ENCODE data around the gene DENND5A. TPM values are rescaled to one million over a fixed set of nuclear protein-coding genes. Genes with fewer than 3 reads are reported as not detected.
"Not testable (repeated sequence)": the region's sequence is repeated elsewhere in the genome, so short reads cannot be mapped to it uniquely, and the experiment has no call there.

DENND5A gene
- total RNA-seq, 4 donors from 2014 or later = 29.1 to 33.1 (median 31.5) TPM

DNA sequence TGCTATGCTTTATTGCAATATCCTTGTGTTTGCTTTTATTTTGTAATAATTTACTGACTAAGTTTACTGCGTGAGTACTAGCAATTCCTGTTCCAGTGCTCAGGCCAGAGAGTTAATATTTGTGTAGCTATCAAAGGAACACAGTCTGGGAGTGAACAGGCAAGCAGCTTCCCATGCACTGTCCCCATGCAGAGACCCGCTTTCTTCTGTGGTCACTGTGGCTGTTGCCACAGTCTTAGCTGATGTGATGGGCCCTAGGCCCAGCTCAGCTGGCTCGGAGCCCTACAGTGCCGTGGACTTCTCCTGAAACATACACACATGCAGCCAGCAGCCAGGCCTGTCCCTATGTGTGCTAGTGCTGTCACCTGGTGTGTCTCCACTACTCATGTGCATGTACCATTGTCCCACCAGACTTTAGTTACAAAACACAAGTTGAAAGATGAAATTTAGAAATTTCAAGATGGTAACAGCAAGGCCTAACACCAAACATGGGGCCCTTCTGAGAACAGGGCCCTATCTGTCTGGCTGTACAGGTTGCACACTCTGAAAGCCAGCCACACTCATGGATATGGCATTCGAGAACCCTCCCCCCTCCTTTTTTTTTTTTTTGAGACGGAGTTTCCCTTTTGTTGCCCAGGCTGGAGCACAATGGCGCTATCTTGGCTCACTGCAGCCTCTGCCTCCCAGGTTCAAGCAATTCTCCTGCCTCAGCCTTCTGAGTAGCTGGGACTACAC lies 161.4 kb downstream of the DENND5A start:
- TF ChIP-seq POLR2A (IDR thresholded peaks at IDR 0.05) = no peak
- TF ChIP-seq CTCF (IDR thresholded peaks at IDR 0.05 in 4 of 5, conservative IDR thresholded peaks at IDR 0.05 in 1 of 5) = no peak
- in situ Hi-C loops (cut with MboI; ENCODE audit: low sequenced_read_pairs in 4 of 4) = no loop called here
- Histone ChIP-seq H3K36me3 (no peaks in the 10 kb centered on the region), H3K4me3 (no peak overlapping the region), H3K27me3 (no peaks in the 10 kb centered on the region), H3K9me3 (no peaks in the 10 kb centered on the region), H3K27ac (no peak overlapping the region), H3K4me1 (no peaks in the 10 kb centered on the region)
- intact Hi-C loops (cut with DNase I; ENCODE audit: low total_unique reads) = no loop called here
- DNase-seq (no peak), ATAC-seq (no peak)

DNA sequence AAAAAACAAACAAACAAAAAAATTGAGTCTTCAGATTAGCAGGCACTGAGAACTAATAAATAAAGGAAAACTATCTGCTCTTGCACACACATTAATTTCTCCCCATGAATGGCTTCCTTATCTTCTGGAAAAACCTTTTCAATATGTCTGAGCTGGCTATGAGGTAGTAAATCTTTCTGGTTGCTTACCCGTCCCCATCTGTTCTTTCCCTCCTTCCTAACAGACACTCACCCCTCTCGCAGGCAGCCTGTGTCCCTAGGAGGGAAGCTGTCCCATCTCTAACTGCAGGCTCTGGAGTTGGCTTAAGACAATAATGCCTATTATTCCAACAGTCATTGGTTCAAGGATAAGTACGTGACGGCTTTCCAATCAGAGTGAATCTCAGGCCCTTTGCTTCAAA lies 165.5 kb downstream of the DENND5A start:
- ATAC-seq = no peak
- no peak for TF ChIP-seq POLR2A (IDR thresholded peaks at IDR 0.05)
- TF ChIP-seq CTCF (IDR thresholded peaks at IDR 0.05 in 4 of 5, conservative IDR thresholded peaks at IDR 0.05 in 1 of 5) = no peak
- intact Hi-C loops (cut with DNase I; ENCODE audit: low total_unique reads) = no loop called here
- no peaks in the 10 kb centered on the region for H3K9me3 ChIP-seq
- no peak for DNase-seq
- no peaks in the 10 kb centered on the region for H3K36me3 ChIP-seq
- H3K27ac ChIP-seq = no peak overlapping the region
- no peaks in the 10 kb centered on the region for H3K4me1 ChIP-seq
- no peaks in the 10 kb centered on the region for H3K27me3 ChIP-seq
- in situ Hi-C loops (cut with MboI; ENCODE audit: low sequenced_read_pairs in 4 of 4) = no loop called here
- H3K4me3 ChIP-seq = no peak overlapping the region

DNA sequence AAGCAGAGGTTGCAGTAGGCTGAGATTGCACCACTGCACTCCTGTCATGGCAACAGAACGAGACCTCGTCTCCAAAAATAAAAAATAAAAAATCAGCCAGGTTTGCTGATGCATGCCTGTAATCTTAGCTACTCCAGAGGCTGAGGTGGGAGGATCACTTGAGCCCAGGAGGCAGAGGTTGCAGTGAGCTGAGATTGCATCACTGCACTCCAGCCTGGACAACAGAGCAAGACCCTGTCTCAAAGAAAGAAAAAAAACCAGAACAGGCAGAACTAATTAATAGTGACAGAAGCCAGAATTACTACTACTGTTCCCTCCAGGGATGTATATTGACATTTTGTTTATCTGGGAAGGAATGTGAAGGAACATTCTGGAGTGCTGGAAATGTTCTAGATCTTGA lies 166.7 kb downstream of the DENND5A start:
- H3K27ac ChIP-seq; H3K27me3 ChIP-seq; DNase-seq; in situ Hi-C loops (cut with MboI; ENCODE audit: low sequenced_read_pairs in 4 of 4); H3K9me3 ChIP-seq; H3K4me3 ChIP-seq; ATAC-seq; intact Hi-C loops (cut with DNase I; ENCODE audit: low total_unique reads); H3K4me1 ChIP-seq; H3K36me3 ChIP-seq: not testable (repeated sequence)

GRCh38 chr11:9097186-9097943 lies 167.8 kb downstream of the DENND5A start:
- H3K36me3 ChIP-seq; H3K27me3 ChIP-seq; ATAC-seq; DNase-seq; H3K27ac ChIP-seq; H3K4me3 ChIP-seq; in situ Hi-C loops (cut with MboI; ENCODE audit: low sequenced_read_pairs in 4 of 4); H3K9me3 ChIP-seq; H3K4me1 ChIP-seq; intact Hi-C loops (cut with DNase I; ENCODE audit: low total_unique reads): not testable (repeated sequence)

DNA sequence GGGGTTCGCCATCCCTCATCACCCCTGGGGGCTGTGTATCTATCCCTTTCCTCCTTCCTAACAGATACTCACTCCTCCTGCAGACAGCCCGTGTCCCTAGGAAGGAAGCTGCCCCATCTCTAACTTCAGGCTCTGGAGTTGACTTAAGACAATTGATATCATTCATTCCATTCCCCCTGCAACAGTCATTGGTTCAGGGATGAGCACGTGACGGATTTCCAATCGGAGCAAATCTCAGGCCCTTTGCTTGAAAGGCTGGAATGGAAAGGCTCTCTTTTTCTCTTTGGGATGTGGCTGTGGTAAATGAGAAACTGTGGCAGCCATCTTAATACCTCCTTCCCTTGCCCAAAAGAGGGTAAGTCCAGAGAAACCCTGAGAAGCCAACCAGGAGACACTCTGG lies 168.7 kb downstream of the DENND5A start:
- no peaks in the 10 kb centered on the region for H3K4me1 ChIP-seq
- no peaks in the 10 kb centered on the region for H3K36me3 ChIP-seq
- intact Hi-C loops (cut with DNase I; ENCODE audit: low total_unique reads) (no loop called here), in situ Hi-C loops (cut with MboI; ENCODE audit: low sequenced_read_pairs in 4 of 4) (no loop called here)
- no peak overlapping the region for H3K27ac ChIP-seq
- peaks cover 5 to 9% (median 9%) of the 10 kb centered on the region in 3 donors for H3K27me3 ChIP-seq
- ATAC-seq (no peak), DNase-seq (no peak)
- TF ChIP-seq POLR2A (IDR thresholded peaks at IDR 0.05) (no peak), CTCF (IDR thresholded peaks at IDR 0.05 in 4 of 5, conservative IDR thresholded peaks at IDR 0.05 in 1 of 5) (no peak)
- no peaks in the 10 kb centered on the region for H3K9me3 ChIP-seq
- H3K4me3 ChIP-seq = no peak overlapping the region
